K562 (cell line): ENCODE data around the gene BTNL8. TPM values are rescaled to one million over a fixed set of nuclear protein-coding genes. Genes with fewer than 3 reads are reported as not detected.

Experiments
- ATAC-seq: fragments of 200-7000 bp; cut with Tn5 transposase; 3 replicates; pipeline ENCODE4 v1.9.1; 2020; ENCODE audit warnings: moderate library complexity
- BruUV-seq: library from RNA; stranded (reverse); fragments of 400-500 nt; replicated peaks from 2 replicates; lab custom pipeline; 2021; lab: Mats Ljungman, UMichigan
- CTCF ChIA-PET: fragments of 300-600 bp; formaldehyde crosslinking; extraction: SDS; loops from one replicate; lab custom pipeline; 2021; ENCODE audit warnings: low intra/inter-chr PET ratio; lab: Yijun Ruan, JAX
- POLR2A ChIA-PET: fragments of 300-600, 350-650 bp; sonication (Branson Sonifier 250); formaldehyde crosslinking; extraction: SDS; loops from one replicate; lab custom pipeline; 2021; ENCODE audit warnings: antibody characterized with exemption, inconsistent platforms; lab: Yijun Ruan, JAX
- DNase-seq, 4 experiments: peaks; one replicate each; pipeline versions ENCODE4 v3.0.0 to v3.0.0-alpha.2; 2011 to 2018; ENCODE audit warnings: low spot score in 3 of 4, mixed read lengths in 3 of 4; ENCODE audit errors: extremely low read depth in 1 of 4
- FAIRE-seq: peaks from 2 replicates; lab custom pipeline; 2011; peaks lifted over from hg19 to GRCh38; lab: Jason Lieb, UNC
- H2AFZ ChIP-seq: 2 replicates; pipeline ENCODE4 v1.6.0; 2011; ENCODE audit warnings: low read depth, low read length, control low read depth, inconsistent platforms
- H3K27ac ChIP-seq: fragments of 200-600 bp; 3 replicates; pipeline ENCODE4 v1.8.0; 2011; ENCODE audit warnings: low read depth, mild to moderate bottlenecking, control low read depth, inconsistent platforms, low read length, moderate library complexity, mixed read lengths; ENCODE audit errors: extremely low read depth
- H3K27me3 ChIP-seq, 2 experiments: fragments of 300-600 bp in 1 of 2; 2 replicates in 1 of 2; 3 replicates in 1 of 2; pipeline versions ENCODE4 v1.6.0 to v1.8.0; 2011; ENCODE audit warnings: inconsistent platforms in 2 of 2, low read length in 2 of 2, mild to moderate bottlenecking in 1 of 2, mixed read lengths in 1 of 2, moderate library complexity in 1 of 2; ENCODE audit not compliant: control insufficient read depth in 2 of 2, insufficient read depth in 2 of 2
- H3K36me3 ChIP-seq: fragments of 300-600 bp; 3 replicates; pipeline ENCODE4 v1.8.0; 2011; ENCODE audit warnings: mild to moderate bottlenecking, low read length, inconsistent platforms; ENCODE audit not compliant: control insufficient read depth, insufficient read depth
- H3K4me1 ChIP-seq, 2 experiments: fragments of 200-600 bp in 1 of 2; replicated peaks in 1 of 2; 2 replicates in 1 of 2; 3 replicates in 1 of 2; pipeline versions ENCODE4 v1.5.1 to v1.8.0; 2011; ENCODE audit warnings: inconsistent platforms in 2 of 2, low read length in 2 of 2, mild to moderate bottlenecking in 1 of 2, mixed read lengths in 1 of 2, moderate library complexity in 1 of 2; ENCODE audit not compliant: control insufficient read depth in 2 of 2, insufficient read depth in 2 of 2
- H3K4me2 ChIP-seq: 2 replicates; pipeline ENCODE4 v1.6.1; 2011; ENCODE audit warnings: low read length, control low read depth, inconsistent platforms, mixed read lengths; ENCODE audit not compliant: insufficient read depth
- H3K4me3 ChIP-seq: fragments of 200-600 bp; sonication (generic), shearing (Covaris generic); 2 replicates; pipeline ENCODE4 v1.5.1; 2016; ENCODE audit warnings: control low read depth, inconsistent platforms
- H3K79me2 ChIP-seq: fragments of 200-600 bp; 3 replicates; pipeline ENCODE4 v1.8.0; 2011; ENCODE audit warnings: low read length, inconsistent platforms; ENCODE audit not compliant: control insufficient read depth, insufficient read depth
- H3K9ac ChIP-seq, 2 experiments: 2 replicates each; pipeline versions ENCODE4 v1.6.0 to v1.6.1; 2011; ENCODE audit warnings: low read depth in 2 of 2, low read length in 2 of 2, control low read depth in 1 of 2, inconsistent platforms in 1 of 2, mild to moderate bottlenecking in 1 of 2, mixed read lengths in 1 of 2; ENCODE audit not compliant: insufficient read depth in 1 of 2
- H3K9me1 ChIP-seq: one replicate; pipeline ENCODE4 v1.6.0; 2011; ENCODE audit warnings: inconsistent platforms, mild to moderate bottlenecking, low read length, moderate library complexity; ENCODE audit not compliant: control insufficient read depth, insufficient read depth
- H3K9me3 ChIP-seq: replicated peaks from 2 replicates; pipeline ENCODE4 v1.5.1; 2011; ENCODE audit warnings: low read depth, low read length, inconsistent platforms; ENCODE audit not compliant: control insufficient read depth, insufficient read depth
- H4K20me1 ChIP-seq: replicated peaks from 2 replicates; pipeline ENCODE4 v1.6.1; 2011; ENCODE audit warnings: low read length, inconsistent platforms, mixed read lengths; ENCODE audit not compliant: control insufficient read depth, insufficient read depth
- CCNT2 ChIP-seq: IDR thresholded peaks from 2 replicates; pipeline ENCODE4 v1.6.1; 2011; ENCODE audit warnings: borderline replicate concordance, low read depth, mild to moderate bottlenecking, moderate library complexity, mixed read lengths, low read length; ENCODE audit not compliant: insufficient read length; ENCODE audit errors: extremely low read depth
- EGR1 ChIP-seq: fragments of 450-650 bp; conservative IDR thresholded peaks from 2 replicates; pipeline ENCODE4 v1.6.1; 2017; ENCODE audit warnings: mild to moderate bottlenecking
- ETS2 ChIP-seq: IDR thresholded peaks from 2 replicates; pipeline ENCODE4 v1.6.1; 2016; ENCODE audit warnings: borderline replicate concordance, missing genetic modification characterization, mild to moderate bottlenecking, moderate library complexity, missing compliant biosample characterization; ENCODE audit not compliant: poor library complexity, severe bottlenecking
- JUNB ChIP-seq: fragments of 450-650 bp; formaldehyde crosslinking; conservative IDR thresholded peaks from 2 replicates; pipeline ENCODE4 v1.4.0; 2020; ENCODE audit warnings: mild to moderate bottlenecking
- SUPT5H ChIP-seq: fragments of 450-650 bp; IDR thresholded peaks from 2 replicates; pipeline ENCODE4 v1.6.1; 2016
- WGBS: fragments of 100-300 bp; shearing (Covaris generic); methylation state at CpG from one replicate; pipeline ENCODE4 v1.1.6; 2016; ENCODE audit warnings: low coverage, mixed read lengths; ENCODE audit not compliant: insufficient coverage; ENCODE audit errors: missing lambda C conversion rate; 5-methylcytosine and 5-hydroxymethylcytosine counted together
- in situ Hi-C: fragments of 300-500 bp; cut with MboI; formaldehyde crosslinking; loops from 4 replicates; pipeline ENCODE4 v1.15.0; 2018; ENCODE audit warnings: inconsistent platforms, mixed read lengths
- intact Hi-C: fragments of 100-400 bp; cut with micrococcal nuclease; formaldehyde crosslinking; loops from 2 replicates; pipeline ENCODE4 v1.14.2; 2022
- polyA plus RNA-seq, 8 experiments: library from polyadenylated mRNA; depleted of rRNA in 4 of 8; stranded (reverse) in 5 of 8; unstranded in 3 of 8; fragments of >200 nt; fragmentation: Nextera tagmentation in 2 of 8; fragmentation: Illumina TruSeq in 1 of 8; extraction: Ambion mirVana in 2 of 8; extraction: Trizol in 1 of 8; gene quantifications; 2 replicates each; pipeline versions ENCODE4 v1.2.1 to v1.2.3, GENCODE V29; 2011 to 2014; ENCODE audit warnings: inconsistent platforms in 1 of 8, missing spikeins in 1 of 8
- total RNA-seq, 7 experiments: library from RNA; depleted of rRNA in 6 of 7; stranded (reverse); fragments of >200 nt in 6 of 7; fragmentation: Illumina TruSeq in 2 of 7; extraction: Trizol in 2 of 7; gene quantifications; 2 replicates each; pipeline versions ENCODE4 v1.2.1 to v1.2.3, GENCODE V29; 2011 to 2021; ENCODE audit warnings: low replicate concordance in 1 of 7
- TF ChIP-seq, protein P1 (sequence below): fragments of 250-450 bp; sonication (Bioruptor Pico); IDR thresholded peaks from 2 replicates; pipeline ENCODE4 v1.4.0; 2020; ENCODE audit warnings: mild to moderate bottlenecking, moderate library complexity

Gene BTNL8
- total and polyA plus RNA-seq, 9 of the 15 experiments (the other 6 are each of a cell fraction or from before 2014, with no cell fraction given), result 0.04 to 0.18 (median 0.07) TPM; not detected in 6

DNA sequence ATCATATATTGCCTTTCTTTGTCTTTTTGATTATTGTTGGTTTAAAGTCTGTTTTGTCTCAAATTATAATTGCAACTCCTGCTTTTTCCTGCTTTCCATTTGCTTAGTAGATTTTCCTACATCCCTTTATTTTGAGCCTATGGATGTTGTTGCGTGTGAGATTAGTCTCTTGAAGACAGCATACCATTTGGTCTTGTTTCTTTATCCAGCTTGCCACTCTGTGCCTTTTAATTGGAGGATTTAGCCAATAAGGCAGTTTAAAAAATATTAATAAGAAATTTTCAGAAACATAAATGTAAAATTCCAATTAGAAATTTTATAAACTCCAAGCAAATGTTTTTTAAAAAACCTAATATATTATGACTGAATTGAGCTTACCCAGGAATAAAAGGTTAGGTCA, 24.0 kb downstream of the BTNL8 start:
- H3K79me2 ChIP-seq, result 0 out of 3 replicates have a peak, but pooled peaks cover 2% of the 10 kb centered on the region
- ChIA-PET CTCF (no interaction called here), POLR2A (no interaction called here)
- FAIRE-seq (no peak), DNase-seq (no peak), ATAC-seq (no peak)
- TF ChIP-seq, protein P1, sequence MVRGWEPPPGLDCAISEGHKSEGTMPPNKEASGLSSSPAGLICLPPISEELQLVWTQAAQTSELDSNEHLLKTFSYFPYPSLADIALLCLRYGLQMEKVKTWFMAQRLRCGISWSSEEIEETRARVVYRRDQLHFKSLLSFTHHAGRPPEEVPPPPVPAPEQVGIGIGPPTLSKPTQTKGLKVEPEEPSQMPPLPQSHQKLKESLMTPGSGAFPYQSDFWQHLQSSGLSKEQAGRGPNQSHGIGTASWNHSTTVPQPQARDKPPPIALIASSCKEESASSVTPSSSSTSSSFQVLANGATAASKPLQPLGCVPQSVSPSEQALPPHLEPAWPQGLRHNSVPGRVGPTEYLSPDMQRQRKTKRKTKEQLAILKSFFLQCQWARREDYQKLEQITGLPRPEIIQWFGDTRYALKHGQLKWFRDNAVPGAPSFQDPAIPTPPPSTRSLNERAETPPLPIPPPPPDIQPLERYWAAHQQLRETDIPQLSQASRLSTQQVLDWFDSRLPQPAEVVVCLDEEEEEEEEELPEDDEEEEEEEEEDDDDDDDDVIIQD, result no peak
- no peak for TF ChIP-seq JUNB (CRISPR knock-in tag)
- no peak for TF ChIP-seq SUPT5H
- TF ChIP-seq ETS2, result no peak
- no peak for TF ChIP-seq CCNT2
- no peak for TF ChIP-seq EGR1
- H3K9ac ChIP-seq, result no peak overlapping the region
- no peak overlapping the region for H2AFZ ChIP-seq
- H3K4me2 ChIP-seq, result no peak overlapping the region
- no peak overlapping the region for H3K4me3 ChIP-seq
- H3K27ac ChIP-seq, result no peak overlapping the region
- intact Hi-C loops (no loop called here), in situ Hi-C loops (no loop called here)
- no peaks in the 10 kb centered on the region for H4K20me1 ChIP-seq
- 53% methylated on average over 1 of the region's 1 CpG for WGBS
- no peaks in the 10 kb centered on the region for H3K36me3 ChIP-seq
- H3K9me3 ChIP-seq, result peaks cover 7% of the 10 kb centered on the region
- no TSS peak for BruUV-seq
- no peaks in the 10 kb centered on the region for H3K27me3 ChIP-seq
- H3K9me1 ChIP-seq, result no peaks in the 10 kb centered on the region
- no peaks in the 10 kb centered on the region; a peak in 1 of 5 replicates for H3K4me1 ChIP-seq
